Thoracic aorta (tissue), 2 donors: ENCODE results near the gene ARHGEF28. TPM values are rescaled to one million over a fixed set of nuclear protein-coding genes. Genes with fewer than 3 reads are reported as not detected.

Source experiments
- ATAC-seq: fragments of 150-250 bp; one replicate; pipeline ENCODE4 v1.8.0; 2017; ENCODE audit warnings: low read depth; ENCODE audit not compliant: insufficient number of reproducible peaks, low FRiP score
- DNase-seq: peaks from one replicate; pipeline ENCODE4 v3.0.0-alpha.2; 2020; ENCODE audit warnings: low spot score
- H3K27ac ChIP-seq, 2 donors: fragments of 200-600 bp; sonication (generic); 1 replicate in 1 of 2; 2 replicates in 1 of 2; pipeline ENCODE4 v1.5.1; 2016; ENCODE audit warnings: mild to moderate bottlenecking in 2 of 2, moderate library complexity in 2 of 2
- H3K27me3 ChIP-seq: fragments of 200-600 bp; sonication (generic); replicated peaks from 2 replicates; pipeline ENCODE4 v1.6.0; 2016; ENCODE audit warnings: mild to moderate bottlenecking; ENCODE audit not compliant: insufficient read depth
- H3K36me3 ChIP-seq: fragments of 200-600 bp; sonication (generic); one replicate; pipeline ENCODE4 v1.5.1; 2016
- H3K4me1 ChIP-seq, 2 donors: fragments of 200-600 bp; sonication (generic); 1 replicate in 1 of 2; 2 replicates in 1 of 2; pipeline versions ENCODE4 v1.5.1 to v1.6.0; 2016; ENCODE audit warnings: low read depth in 2 of 2, mild to moderate bottlenecking in 1 of 2; ENCODE audit not compliant: control insufficient read depth in 1 of 2
- H3K4me3 ChIP-seq: fragments of 200-600 bp; sonication (generic); 2 replicates; pipeline ENCODE4 v1.5.1; 2016; ENCODE audit warnings: mild to moderate bottlenecking
- H3K9me3 ChIP-seq: fragments of 200-600 bp; sonication (generic); 2 replicates; pipeline ENCODE4 v1.5.1; 2016
- total RNA-seq, 2 donors: library from RNA; depleted of rRNA; stranded (reverse); fragments of >200 nt; gene quantifications; one replicate each; pipeline versions ENCODE4 v1.1.0 to v1.2.3, GENCODE V29; 2016
- TF ChIP-seq, protein P1 (sequence below): fragments of 200-600 bp; sonication (generic); IDR thresholded peaks from one replicate; pipeline ENCODE4 v1.5.1; 2019; ENCODE audit warnings: antibody characterized with exemption

Gene ARHGEF28
- total RNA-seq, 2 donors from 2014 or later = 35.5 to 40.8 TPM

DNA sequence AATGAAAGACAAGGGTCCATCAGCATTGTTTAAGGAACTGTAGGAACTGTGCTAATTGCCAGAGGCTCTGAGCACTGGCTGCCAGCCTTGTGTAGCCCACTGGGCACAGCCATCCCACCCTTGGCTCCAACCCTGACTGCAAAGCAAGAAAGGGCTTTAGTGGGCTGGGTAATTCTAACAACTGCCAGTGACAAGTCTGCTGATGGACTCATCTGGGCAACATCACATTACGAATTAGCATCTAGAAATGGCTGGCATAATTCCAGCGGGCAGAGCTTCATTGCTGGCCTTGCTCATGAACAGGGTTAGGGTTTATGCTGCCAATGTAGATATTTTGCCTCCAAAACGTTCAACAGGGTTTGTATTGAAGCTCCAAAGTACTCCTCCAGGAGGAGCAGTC, 326.9 kb downstream of the ARHGEF28 start:
- H3K27me3 ChIP-seq = no peaks in the 10 kb centered on the region
- no peak overlapping the region for H3K27ac ChIP-seq
- H3K4me3 ChIP-seq = no peak overlapping the region
- H3K9me3 ChIP-seq = no peaks in the 10 kb centered on the region
- TF ChIP-seq, protein P1, sequence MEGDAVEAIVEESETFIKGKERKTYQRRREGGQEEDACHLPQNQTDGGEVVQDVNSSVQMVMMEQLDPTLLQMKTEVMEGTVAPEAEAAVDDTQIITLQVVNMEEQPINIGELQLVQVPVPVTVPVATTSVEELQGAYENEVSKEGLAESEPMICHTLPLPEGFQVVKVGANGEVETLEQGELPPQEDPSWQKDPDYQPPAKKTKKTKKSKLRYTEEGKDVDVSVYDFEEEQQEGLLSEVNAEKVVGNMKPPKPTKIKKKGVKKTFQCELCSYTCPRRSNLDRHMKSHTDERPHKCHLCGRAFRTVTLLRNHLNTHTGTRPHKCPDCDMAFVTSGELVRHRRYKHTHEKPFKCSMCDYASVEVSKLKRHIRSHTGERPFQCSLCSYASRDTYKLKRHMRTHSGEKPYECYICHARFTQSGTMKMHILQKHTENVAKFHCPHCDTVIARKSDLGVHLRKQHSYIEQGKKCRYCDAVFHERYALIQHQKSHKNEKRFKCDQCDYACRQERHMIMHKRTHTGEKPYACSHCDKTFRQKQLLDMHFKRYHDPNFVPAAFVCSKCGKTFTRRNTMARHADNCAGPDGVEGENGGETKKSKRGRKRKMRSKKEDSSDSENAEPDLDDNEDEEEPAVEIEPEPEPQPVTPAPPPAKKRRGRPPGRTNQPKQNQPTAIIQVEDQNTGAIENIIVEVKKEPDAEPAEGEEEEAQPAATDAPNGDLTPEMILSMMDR = no peak
- peaks cover 8 to 15% of the 10 kb centered on the region in 2 donors for H3K4me1 ChIP-seq
- H3K36me3 ChIP-seq = no peaks in the 10 kb centered on the region
- DNase-seq (no peak), ATAC-seq (no peak)

DNA sequence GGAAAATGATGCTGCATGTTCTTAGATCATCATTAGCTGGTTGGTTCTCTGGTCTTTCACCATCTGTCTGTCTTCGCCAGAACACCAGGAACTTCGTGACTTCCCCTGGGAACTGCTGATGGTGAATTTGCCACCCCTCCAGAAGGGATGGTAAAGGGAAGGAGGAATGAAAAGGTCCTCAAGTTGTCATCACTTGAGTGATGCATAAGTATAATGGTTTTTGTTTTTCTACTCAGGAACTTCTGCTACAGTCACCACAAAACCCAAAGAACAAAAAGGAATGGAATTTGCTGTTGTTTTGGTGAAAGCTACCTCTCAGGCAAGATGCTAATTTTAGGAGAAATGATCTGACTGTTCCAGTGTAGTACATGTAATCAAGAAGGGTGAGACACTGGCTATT, 328.4 kb downstream of the ARHGEF28 start:
- ATAC-seq = no peak
- no peak for DNase-seq
- no peak overlapping the region for H3K4me3 ChIP-seq

DNA sequence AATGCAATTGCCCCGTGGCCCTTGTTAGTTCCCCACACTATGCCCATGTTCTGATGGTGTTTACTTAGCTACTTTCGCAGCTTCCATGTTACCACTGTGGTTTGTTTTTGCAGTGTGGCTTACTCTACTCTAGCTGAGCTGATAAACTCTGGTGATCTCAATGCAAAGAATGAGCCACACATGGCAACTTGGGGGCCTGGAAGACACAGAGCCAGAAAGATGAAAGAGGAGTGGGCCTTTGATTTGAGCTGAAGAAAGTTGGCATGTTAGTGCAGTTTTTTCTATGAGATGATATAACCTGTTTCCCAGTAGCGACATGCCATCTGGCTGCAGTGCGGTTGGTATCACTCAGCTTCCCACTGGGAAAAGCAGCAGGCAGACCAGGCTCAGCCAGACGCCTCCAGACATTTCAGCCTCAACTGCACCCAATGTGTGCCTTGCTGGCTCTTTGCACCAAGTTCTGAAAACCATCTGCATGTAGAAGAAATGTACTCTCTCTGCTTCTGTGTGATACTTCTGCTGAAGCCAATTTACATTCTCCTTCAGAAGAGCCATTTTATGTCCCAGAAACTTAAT, 329.4 kb downstream of the ARHGEF28 start:
- Histone ChIP-seq H3K27ac (no peak overlapping the region), H3K4me1 (no peaks in the 10 kb centered on the region), H3K36me3 (no peaks in the 10 kb centered on the region), H3K27me3 (no peaks in the 10 kb centered on the region), H3K4me3 (no peak overlapping the region), H3K9me3 (no peaks in the 10 kb centered on the region)
- DNase-seq (no peak), ATAC-seq (no peak)
- TF ChIP-seq, protein P1 = no peak

More for the DNA sequence above, 328.4 kb downstream of the ARHGEF28 start:
- no peaks in the 10 kb centered on the region for H3K4me1 ChIP-seq
- no peak overlapping the region for H3K27ac ChIP-seq
- TF ChIP-seq, protein P1 = no peak
- no peaks in the 10 kb centered on the region for H3K36me3 ChIP-seq
- H3K27me3 ChIP-seq = no peaks in the 10 kb centered on the region
- H3K9me3 ChIP-seq = no peaks in the 10 kb centered on the region

DNA sequence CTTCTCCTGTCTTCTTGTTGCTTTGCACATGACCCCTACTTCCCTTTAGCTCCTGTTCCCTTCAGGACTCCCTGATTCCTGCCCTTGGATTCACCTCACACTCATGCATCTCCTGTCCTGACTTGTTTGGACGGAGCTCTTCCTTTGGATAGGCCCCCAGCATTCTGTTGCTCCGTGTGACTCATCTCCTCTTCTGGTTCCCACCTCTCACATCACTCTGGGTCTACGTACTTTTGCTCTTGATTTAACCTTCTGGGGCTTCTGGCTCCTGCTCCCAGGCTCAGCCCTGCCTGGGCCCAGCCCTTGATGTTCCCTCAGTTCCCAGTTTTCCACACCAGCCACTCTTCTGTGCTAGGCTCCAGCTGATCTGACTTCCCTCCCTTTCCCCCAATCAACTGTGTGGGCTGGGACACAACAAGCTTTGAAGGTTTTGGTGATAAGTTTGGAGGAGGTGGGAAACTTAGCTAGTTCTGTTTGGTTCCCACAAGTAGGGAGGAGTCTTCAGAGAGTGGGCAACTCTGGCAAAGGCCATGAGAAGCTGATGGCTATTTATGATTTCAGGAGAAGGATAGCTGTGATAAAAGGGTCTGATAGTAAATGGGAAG, 331.5 kb downstream of the ARHGEF28 start:
- ATAC-seq (no peak), DNase-seq (no peak)
- H3K9me3 ChIP-seq = no peaks in the 10 kb centered on the region
- TF ChIP-seq, protein P1 = no peak
- no peak overlapping the region for H3K27ac ChIP-seq
- no peak overlapping the region for H3K4me3 ChIP-seq
- H3K4me1 ChIP-seq = no peaks in the 10 kb centered on the region
- H3K36me3 ChIP-seq = no peaks in the 10 kb centered on the region
- no peaks in the 10 kb centered on the region for H3K27me3 ChIP-seq

DNA sequence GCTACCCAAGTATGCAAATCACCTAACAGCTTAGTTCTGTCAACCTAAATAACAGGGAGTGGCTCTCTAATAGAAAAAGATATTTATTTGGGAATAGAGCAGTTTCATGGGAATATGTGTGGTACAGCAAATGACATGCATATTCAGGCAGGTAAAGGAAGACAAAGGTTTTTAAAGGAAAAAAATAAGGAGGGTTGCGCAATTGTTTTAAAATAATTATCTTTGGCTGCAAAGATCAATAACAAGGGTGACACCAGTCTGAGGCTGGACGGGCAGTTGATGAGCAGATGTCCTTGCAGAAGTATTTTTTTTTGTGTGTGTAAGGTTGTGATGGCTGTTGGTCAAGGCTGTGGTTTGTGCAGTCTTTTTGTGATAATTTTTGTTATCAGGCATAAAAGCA, 332.0 kb downstream of the ARHGEF28 start:
- Histone ChIP-seq H3K27ac (no peak overlapping the region), H3K4me3 (no peak overlapping the region), H3K9me3 (no peaks in the 10 kb centered on the region), H3K4me1 (no peaks in the 10 kb centered on the region), H3K36me3 (no peaks in the 10 kb centered on the region), H3K27me3 (no peaks in the 10 kb centered on the region)
- no peak for DNase-seq
- ATAC-seq = no peak
- TF ChIP-seq, protein P1 = no peak
